NCI-H748 (cell line): ENCODE data around the gene RALA.
A peak's percentile ranks its signal among the peaks of the same experiment; 100 is the strongest.
"Not testable (repeated sequence)": the region's sequence is repeated elsewhere in the genome, so short reads cannot be mapped to it uniquely, and the experiment has no call there.

Source experiments
- DNase-seq: peaks from one replicate; lab custom pipeline; 2025; ENCODE audit not compliant: unreplicated experiment; lab: John Stamatoyannopoulos, UW

The RALA gene

GRCh38 chr7:39721919-39722597, 98.7 kb downstream of the RALA start:
- DNase-seq = peak; percentile 13

- no peak for DNase-seq
Measured at GRCh38 chr7:39727231-39728012, 104.0 kb downstream of the RALA start.

GRCh38 chr7:39732837-39733804, 109.7 kb downstream of the RALA start:
- DNase-seq = peak; percentile 97

- peak; percentile 52 for DNase-seq
Measured at GRCh38 chr7:39733881-39734632, 110.7 kb downstream of the RALA start.

- DNase-seq = no peak
Measured at GRCh38 chr7:39734633-39735004, 111.2 kb downstream of the RALA start.

- DNase-seq = no peak
Measured at GRCh38 chr7:39735903-39736302, 112.5 kb downstream of the RALA start.

GRCh38 chr7:39741942-39742623, 118.7 kb downstream of the RALA start:
- DNase-seq = peak; percentile 49

GRCh38 chr7:39744620-39745019, 121.2 kb downstream of the RALA start:
- DNase-seq = no peak

- no peak for DNase-seq
Measured at GRCh38 chr7:39745320-39745719, 121.9 kb downstream of the RALA start.

GRCh38 chr7:39746103-39746819, 122.9 kb downstream of the RALA start:
- peak; percentile 72 for DNase-seq

GRCh38 chr7:39749177-39749576, 125.8 kb downstream of the RALA start:
- DNase-seq = no peak

GRCh38 chr7:39749717-39750116, 126.3 kb downstream of the RALA start:
- no peak for DNase-seq

GRCh38 chr7:39750253-39751077, 127.1 kb downstream of the RALA start:
- no peak for DNase-seq

- DNase-seq = not testable (repeated sequence)
Measured at GRCh38 chr7:39753237-39753636, 129.9 kb downstream of the RALA start.

GRCh38 chr7:39753823-39754325, 130.5 kb downstream of the RALA start:
- no peak for DNase-seq

- no peak for DNase-seq
Measured at GRCh38 chr7:39754326-39755120, 131.2 kb downstream of the RALA start.

GRCh38 chr7:39757604-39758003, 134.2 kb downstream of the RALA start:
- DNase-seq = no peak
